Measurements from ENCODE around the gene GPNMB.

Gene GPNMB

GRCh38 chr7:23205909-23206767 lies 40.4 kb upstream of the GPNMB start:
- Histone ChIP-seq H3K9me3 (ENCODE audit: control insufficient read depth, insufficient read depth, low read depth, low read length) (no peaks in the 10 kb centered on the region), H3K36me3 (ENCODE audit: control insufficient read depth in 2 of 2, insufficient read depth in 1 of 2, low read length in 2 of 2) (peaks cover 9 to 10% of the 10 kb centered on the region in 2 experiments), H3K4me1 (ENCODE audit: control insufficient read depth, insufficient read depth, low read length) (no peaks in the 10 kb centered on the region), H3K27ac (ENCODE audit: extremely low read depth, low read depth, low read length) (no peak overlapping the region), H3K4me3 (ENCODE audit: low read depth, low read length) (no peak overlapping the region)
- CTCF ChIA-PET: interaction anchor here (0.6 to 0.7 kb wide), 3 partner anchors 21 to 151 kb away, joined by 3 to 5 read pairs (median 3); no protein-coding TSS in a partner anchor
- POLR2A ChIA-PET: no interaction called here
- no peak for TF ChIP-seq PBX3 (CRISPR knock-in tag; IDR thresholded peaks at IDR 0.05)
- no peak for TF ChIP-seq ZNF529 (tag by site-specific recombination; IDR thresholded peaks at IDR 0.05; ENCODE audit: insufficient replicate concordance)
- TF ChIP-seq INSM2 (tag by site-specific recombination; IDR thresholded peaks at IDR 0.05): no peak
- TF ChIP-seq ZNF624 (tag by site-specific recombination; IDR thresholded peaks at IDR 0.05): no peak
- TF ChIP-seq ZNF561 (tag by site-specific recombination; IDR thresholded peaks at IDR 0.05; ENCODE audit: borderline replicate concordance): no peak
- no peak for TF ChIP-seq OSR2 (tag by site-specific recombination; IDR thresholded peaks at IDR 0.05)
- no peak for TF ChIP-seq RBAK (tag by site-specific recombination; IDR thresholded peaks at IDR 0.05)
- TF ChIP-seq ZNF391 (tag by site-specific recombination; IDR thresholded peaks at IDR 0.05; ENCODE audit: borderline replicate concordance, low read depth): no peak
- no peak for TF ChIP-seq ZBTB48 (tag by site-specific recombination; IDR thresholded peaks at IDR 0.05)
- no peak for TF ChIP-seq ZBTB7A (tag by site-specific recombination; IDR thresholded peaks at IDR 0.05; ENCODE audit: low read depth)
- TF ChIP-seq ZNF701 (tag by site-specific recombination; IDR thresholded peaks at IDR 0.05): no peak
- no peak for TF ChIP-seq ZNF157 (tag by site-specific recombination; IDR thresholded peaks at IDR 0.05)
- no peak for TF ChIP-seq ZNF600 (tag by site-specific recombination; IDR thresholded peaks at IDR 0.05)

GRCh38 chr7:23207021-23207420 lies 39.6 kb upstream of the GPNMB start:
- H3K27ac ChIP-seq (ENCODE audit: extremely low read depth, low read depth, low read length): no peak overlapping the region
- H3K4me1 ChIP-seq (ENCODE audit: control insufficient read depth, insufficient read depth, low read length): no peaks in the 10 kb centered on the region
- TF ChIP-seq GFI1B (tag by site-specific recombination; IDR thresholded peaks at IDR 0.05) (no peak), ZNF155 (tag by site-specific recombination; IDR thresholded peaks at IDR 0.05) (no peak), ZNF426 (tag by site-specific recombination; IDR thresholded peaks at IDR 0.05) (no peak), ZSCAN30 (tag by site-specific recombination; IDR thresholded peaks at IDR 0.05) (no peak), ZSCAN4 (tag by site-specific recombination; IDR thresholded peaks at IDR 0.05) (no peak)
- ChIA-PET CTCF (no interaction called here), POLR2A (no interaction called here)
- peaks cover 2 to 3% of the 10 kb centered on the region in 2 experiments; a peak in 2 of 3 replicates for H3K36me3 ChIP-seq (ENCODE audit: control insufficient read depth in 2 of 2, insufficient read depth in 1 of 2, low read length in 2 of 2)
- H3K9me3 ChIP-seq (ENCODE audit: control insufficient read depth, insufficient read depth, low read depth, low read length): no peaks in the 10 kb centered on the region
- H3K4me3 ChIP-seq (ENCODE audit: low read depth, low read length): no peak overlapping the region

- Histone ChIP-seq H3K4me1 (ENCODE audit: control insufficient read depth, insufficient read depth, low read length) (no peaks in the 10 kb centered on the region), H3K27ac (ENCODE audit: extremely low read depth, low read depth, low read length) (no peak overlapping the region), H3K9me3 (ENCODE audit: control insufficient read depth, insufficient read depth, low read depth, low read length) (no peaks in the 10 kb centered on the region), H3K36me3 (ENCODE audit: control insufficient read depth in 2 of 2, insufficient read depth in 1 of 2, low read length in 2 of 2) (peaks cover 0 to 3% of the 10 kb centered on the region in 2 experiments; a peak in 1 of 3 replicates), H3K4me3 (ENCODE audit: low read depth, low read length) (no peak overlapping the region)
- CTCF ChIA-PET: no interaction called here
- POLR2A ChIA-PET: no interaction called here
- no peak for TF ChIP-seq ZBTB21 (tag by site-specific recombination; IDR thresholded peaks at IDR 0.05)
- no peak for TF ChIP-seq WT1 (tag by site-specific recombination; IDR thresholded peaks at IDR 0.05)
- no peak for TF ChIP-seq ZNF76 (tag by site-specific recombination; IDR thresholded peaks at IDR 0.05; ENCODE audit: borderline replicate concordance, low read depth)
- TF ChIP-seq BCL11B (tag by site-specific recombination; IDR thresholded peaks at IDR 0.05; ENCODE audit: low read depth): no peak
- TF ChIP-seq ZNF121 (tag by site-specific recombination; IDR thresholded peaks at IDR 0.05): no peak
- no peak for TF ChIP-seq TCF7L2 (IDR thresholded peaks at IDR 0.05; ENCODE audit: borderline replicate concordance, low read depth, low read length)
- TF ChIP-seq ZSCAN16 (tag by site-specific recombination; IDR thresholded peaks at IDR 0.05): no peak
- no peak for TF ChIP-seq ZNF274 (IDR thresholded peaks at IDR 0.05; ENCODE audit: low read length)
- no peak for TF ChIP-seq ZNF274 (tag by site-specific recombination; IDR thresholded peaks at IDR 0.05; ENCODE audit: borderline replicate concordance)
- no peak for TF ChIP-seq ZNF658 (tag by site-specific recombination; IDR thresholded peaks at IDR 0.05)
Measured at GRCh38 chr7:23207884-23208283, 38.7 kb upstream of the GPNMB start.

Measured in HEK293 (cell line).